ENCODE measurements around the gene SC5D. TPM values are rescaled to one million over a fixed set of nuclear protein-coding genes. Genes with fewer than 3 reads are reported as not detected.

Gene SC5D
- total and polyA plus RNA-seq, 2 of the 8 experiments (the other 6 are each of a cell fraction or from before 2014, with no cell fraction given): 73.9 to 90.3 TPM

- ChIA-PET POLR2A (ENCODE audit: partially characterized antibody) (interaction anchor here (1.1 kb wide), 1 partner anchor 9 kb away, joined by 3 read pairs; no protein-coding TSS in a partner anchor), CTCF (ENCODE audit: partially characterized antibody) (interaction anchor here (0.6 to 2.0 kb wide), 4 partner anchors 10 to 207 kb away, joined by 3 to 7 read pairs (median 6); no protein-coding TSS in a partner anchor)
- Histone ChIP-seq H2AFZ (ENCODE audit: low read length) (no peak overlapping the region), H3K4me2 (ENCODE audit: insufficient read depth in 1 of 2, low read depth in 2 of 2, low read length in 2 of 2) (no peak overlapping the region), H4K91ac (replicated peaks; ENCODE audit: insufficient read length, low read length) (no peak overlapping the region), H3K79me1 (ENCODE audit: low read depth, low read length) (no peaks in the 10 kb centered on the region), H4K8ac (ENCODE audit: extremely low read depth, insufficient read depth, low read length) (no peak overlapping the region), H3K14ac (ENCODE audit: insufficient read length) (no peak overlapping the region), H4K20me1 (replicated peaks in 1 of 2; ENCODE audit: control insufficient read depth in 1 of 2, insufficient read depth in 2 of 2, low read length in 2 of 2) (no peaks in the 10 kb centered on the region), H2BK12ac (ENCODE audit: low read depth, low read length) (no peak overlapping the region), H3K9me3 (ENCODE audit: insufficient read depth in 2 of 2, low read depth in 1 of 2, low read length in 1 of 2) (no peaks in the 10 kb centered on the region), H3K4me1 (replicated peaks in 1 of 4; ENCODE audit: control insufficient read depth in 3 of 4, insufficient read depth in 4 of 4, low read length in 3 of 4) (no peaks in the 10 kb centered on the region), H3K27me3 (replicated peaks in 1 of 4; ENCODE audit: control insufficient read depth in 3 of 4, extremely low read depth in 1 of 4, insufficient read depth in 3 of 4, low read length in 3 of 4) (no peaks in the 10 kb centered on the region), H4K5ac (ENCODE audit: insufficient read length, low read depth, low read length) (no peak overlapping the region), H2BK15ac (ENCODE audit: low read length) (no peak overlapping the region), H3K79me2 (ENCODE audit: control insufficient read depth in 1 of 2, insufficient read depth in 2 of 2, low read length in 2 of 2) (no peaks in the 10 kb centered on the region), H2BK5ac (ENCODE audit: low read depth, low read length) (no peak overlapping the region), H2BK20ac (ENCODE audit: low read length) (no peak overlapping the region), H2BK120ac (replicated peaks; ENCODE audit: low read depth, low read length) (no peak overlapping the region), H3K18ac (ENCODE audit: extremely low read depth, low read length) (no peak overlapping the region), H3K4ac (replicated peaks; ENCODE audit: insufficient read length, low read depth, low read length) (no peak overlapping the region), H3K23ac (ENCODE audit: insufficient read length) (no peak overlapping the region), H3K9ac (replicated peaks in 1 of 4; ENCODE audit: extremely low read depth in 1 of 4, low read depth in 3 of 4, low read length in 3 of 4) (no peak overlapping the region), H2AK5ac (ENCODE audit: low read depth, low read length) (no peak overlapping the region), H3K27ac (ENCODE audit: low read depth, low read length) (no peak overlapping the region), H3K56ac (replicated peaks; ENCODE audit: insufficient read length, low read depth, low read length) (no peak overlapping the region), H3K4me3 (ENCODE audit: extremely low read depth in 1 of 4, insufficient read depth in 2 of 4, low read depth in 3 of 4, low read length in 4 of 4) (no peak overlapping the region), H3K23me2 (ENCODE audit: low read depth, low read length) (no peaks in the 10 kb centered on the region), H3K36me3 (ENCODE audit: control insufficient read depth in 2 of 4, insufficient read depth in 4 of 4, low read length in 3 of 4) (peaks cover 7 to 44% (median 30%) of the 10 kb centered on the region in 4 experiments)
- DNase-seq (ENCODE audit: low read depth in 1 of 2, low spot score in 2 of 2) (no peak), FAIRE-seq (peak; percentile 13)
- 95% methylated on average over 4 of the region's 4 CpGs; no CpG with 5 or more reads in 1 of the 2 experiments for WGBS, 2 experiments (ENCODE audit: extremely low coverage in 1 of 2, insufficient coverage in 1 of 2, insufficient read length in 1 of 2, insufficient replicate concordance in 2 of 2, low coverage in 1 of 2, low lambda C conversion rate in 2 of 2, missing lambda C conversion rate in 1 of 2)
- TF ChIP-seq KDM5A (IDR thresholded peaks at IDR 0.05; ENCODE audit: low read length): no peak
- no peak for TF ChIP-seq JUND (IDR thresholded peaks at IDR 0.05; ENCODE audit: low read length)
- no peak for TF ChIP-seq SIRT6 (IDR thresholded peaks at IDR 0.05; ENCODE audit: low read length)
- TF ChIP-seq POLR2A (IDR thresholded peaks at IDR 0.05; ENCODE audit: control extremely low read depth in 1 of 2, low read depth in 2 of 2, low read length in 2 of 2): no peak
- no peak for TF ChIP-seq CBX5 (IDR thresholded peaks at IDR 0.05; ENCODE audit: low read depth, low read length)
- TF ChIP-seq PHF8 (conservative IDR thresholded peaks at IDR 0.05; ENCODE audit: low read depth, low read length): no peak
- TF ChIP-seq CHD2 (IDR thresholded peaks at IDR 0.05; ENCODE audit: low read length): no peak
- no peak for TF ChIP-seq KDM1A (IDR thresholded peaks at IDR 0.05; ENCODE audit: borderline replicate concordance, low read length)
- no peak for TF ChIP-seq NANOG (IDR thresholded peaks at IDR 0.05; ENCODE audit: insufficient read depth, low read depth, low read length, poor library complexity, severe bottlenecking)
- no peak for TF ChIP-seq BRCA1 (IDR thresholded peaks at IDR 0.05; ENCODE audit: low read depth, low read length)
- no peak for TF ChIP-seq SIX5 (IDR thresholded peaks at IDR 0.05; ENCODE audit: low read depth, low read length)
- no peak for TF ChIP-seq SUZ12 (IDR thresholded peaks at IDR 0.05; ENCODE audit: low read length)
- TF ChIP-seq SRF (IDR thresholded peaks at IDR 0.05; ENCODE audit: low read depth, low read length): no peak
- no peak for TF ChIP-seq KDM4A (IDR thresholded peaks at IDR 0.05; ENCODE audit: low read depth, low read length, severe bottlenecking)
- TF ChIP-seq USF2 (IDR thresholded peaks at IDR 0.05; ENCODE audit: low read length): no peak
Observed at GRCh38 chr11:121309688-121310087, 17.1 kb downstream of the SC5D start.

All from H1 (cell line).